Measurements from ENCODE around the gene SLC7A9.
"Not testable (repeated sequence)": the region's sequence is repeated elsewhere in the genome, so short reads cannot be mapped to it uniquely, and the experiment has no call there.

Gene SLC7A9

DNA sequence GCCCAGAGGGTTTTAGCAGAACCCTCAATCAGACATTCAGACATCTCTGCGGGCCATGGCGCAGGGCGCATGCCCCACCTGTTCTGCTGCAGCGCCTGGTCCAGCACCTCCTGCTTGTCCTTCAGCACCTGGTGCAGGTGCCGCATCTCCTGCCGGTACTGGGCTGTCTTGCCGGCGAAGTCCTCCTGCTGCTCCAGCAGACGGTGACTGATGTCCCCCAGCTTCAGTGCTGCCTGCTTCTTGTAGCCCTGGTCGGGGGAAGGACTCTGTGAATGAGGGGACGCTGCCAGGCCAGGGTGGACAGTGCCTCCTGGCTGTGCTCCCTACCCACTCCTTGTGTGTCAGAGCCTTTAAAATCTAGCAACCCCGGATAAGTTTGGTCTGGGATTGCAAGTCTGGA is 12.2 kb upstream of the SLC7A9 start:
- no peak for DNase-seq

DNA sequence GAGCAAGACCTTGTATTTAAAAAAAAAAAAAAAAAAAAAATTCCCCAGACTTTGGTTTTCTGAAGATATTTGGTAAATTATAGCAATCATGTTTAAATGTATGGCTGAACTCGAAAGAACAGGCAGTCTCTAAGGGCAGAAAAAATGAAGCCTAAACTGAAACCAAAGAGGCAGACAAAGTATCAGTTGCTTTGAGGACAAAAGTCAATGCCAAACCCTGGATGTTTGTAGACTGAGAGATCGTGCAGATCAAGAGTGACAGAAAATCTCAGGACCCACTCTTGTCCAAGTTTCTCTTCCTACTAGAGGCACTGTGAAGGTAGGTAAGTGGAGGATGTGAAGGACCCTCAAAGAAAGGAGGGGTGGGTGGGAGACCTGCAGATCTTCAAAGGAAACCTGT is 11.1 kb upstream of the SLC7A9 start:
- no peak for DNase-seq

DNA sequence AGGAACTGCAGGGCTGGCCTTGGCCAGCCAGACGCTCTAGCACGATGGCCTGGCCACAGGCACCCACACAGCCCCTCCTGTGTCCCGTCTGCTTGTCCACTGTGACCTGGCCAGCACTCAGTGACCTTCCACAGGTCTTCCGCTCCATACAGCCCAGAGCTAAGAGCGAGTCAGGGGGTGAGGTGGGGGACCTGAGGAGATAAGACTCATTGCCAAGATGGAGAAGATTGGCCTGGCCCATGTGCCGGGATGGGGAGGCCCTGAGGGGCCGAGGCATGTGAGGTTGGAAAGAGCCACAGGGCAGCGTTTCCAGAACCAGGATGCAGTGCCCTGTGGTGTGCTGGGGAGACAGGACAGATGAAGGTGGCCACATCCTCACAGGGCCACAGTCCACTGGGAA is 10.2 kb upstream of the SLC7A9 start:
- DNase-seq: no peak

DNA sequence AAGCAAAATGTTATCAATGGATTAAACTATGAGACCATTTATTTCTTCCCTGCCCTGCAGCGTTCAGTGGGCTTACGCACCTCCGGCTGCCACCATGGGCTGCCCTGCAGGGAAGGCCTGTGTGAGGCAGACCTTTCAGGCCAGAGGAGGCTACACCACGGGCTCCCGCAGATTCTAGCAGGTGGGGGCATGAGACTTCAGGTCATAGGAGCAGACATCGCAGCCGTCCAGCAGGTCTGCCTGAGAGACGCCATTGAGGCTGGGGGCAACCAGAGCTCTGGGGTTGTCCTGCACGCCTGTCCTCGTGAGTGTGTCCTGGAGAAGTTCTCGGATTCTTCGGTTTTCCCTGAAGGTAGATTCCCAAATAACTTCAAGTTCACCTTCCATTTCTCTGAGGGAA is 9.4 kb upstream of the SLC7A9 start:
- DNase-seq: no peak

DNA sequence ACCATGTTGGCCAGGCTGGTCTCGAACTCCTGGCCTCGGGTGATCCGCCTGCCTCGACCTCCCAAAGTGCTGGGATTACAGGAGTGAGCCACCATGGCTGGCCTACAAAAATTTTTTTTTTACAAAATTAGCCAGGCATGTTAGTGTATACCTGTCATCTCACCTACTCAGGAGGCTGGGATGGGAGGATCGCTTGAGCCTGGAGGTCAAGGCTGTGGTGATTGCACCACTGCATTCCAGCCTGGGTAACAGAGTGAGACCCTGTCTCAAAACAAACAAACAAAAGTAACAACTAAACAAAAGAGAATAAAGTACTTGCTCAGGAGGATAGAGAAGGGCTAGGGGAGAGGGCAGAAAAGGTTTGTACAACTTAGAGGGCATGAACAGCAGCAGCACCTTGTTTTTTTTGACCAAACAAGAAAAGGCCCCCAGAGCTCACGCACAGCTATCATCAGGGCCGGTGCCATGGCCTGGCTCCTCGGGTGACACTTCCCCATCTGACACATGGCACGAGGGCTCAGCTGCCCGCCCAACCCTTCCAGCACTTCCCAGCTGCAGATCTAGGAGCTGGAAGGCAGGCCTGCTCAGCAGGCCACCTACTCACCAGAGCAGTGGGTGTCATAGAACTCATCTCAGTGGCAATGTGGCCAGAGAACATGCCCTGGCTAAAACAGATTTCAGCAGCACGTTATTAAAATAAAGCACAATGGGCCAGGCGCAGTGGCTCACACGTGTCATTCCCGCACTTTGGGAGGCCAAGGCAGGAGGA is 8.6 kb upstream of the SLC7A9 start:
- no peak for DNase-seq

DNA sequence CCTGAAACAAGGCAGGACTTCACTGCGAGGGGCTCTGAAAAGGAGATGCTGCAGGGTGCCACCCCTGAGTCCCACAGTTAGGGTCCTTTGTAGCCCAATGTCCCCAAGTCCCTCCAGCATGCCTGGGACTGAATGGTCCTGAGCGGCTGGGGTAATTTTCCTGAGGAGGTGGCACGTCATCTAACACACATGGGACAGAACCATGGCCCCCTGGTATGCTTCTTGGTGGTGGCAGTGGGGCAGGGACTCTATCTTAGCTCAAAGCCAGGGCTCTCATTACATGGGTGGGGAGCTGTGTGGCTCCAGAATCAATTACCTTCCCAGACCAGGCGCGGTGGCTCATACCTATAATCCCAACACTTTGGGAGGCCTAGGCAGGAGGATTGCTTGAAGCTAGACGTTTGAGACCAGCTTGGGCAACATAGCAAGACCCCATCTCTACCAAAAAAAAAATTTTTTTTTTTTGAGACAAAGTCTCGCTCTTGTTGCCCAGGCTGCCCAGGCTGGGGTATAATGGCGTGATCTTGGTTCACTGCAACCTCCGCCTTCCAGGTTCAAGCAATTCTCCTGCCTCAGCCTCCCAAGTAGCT is 7.9 kb upstream of the SLC7A9 start:
- DNase-seq: no peak

DNA sequence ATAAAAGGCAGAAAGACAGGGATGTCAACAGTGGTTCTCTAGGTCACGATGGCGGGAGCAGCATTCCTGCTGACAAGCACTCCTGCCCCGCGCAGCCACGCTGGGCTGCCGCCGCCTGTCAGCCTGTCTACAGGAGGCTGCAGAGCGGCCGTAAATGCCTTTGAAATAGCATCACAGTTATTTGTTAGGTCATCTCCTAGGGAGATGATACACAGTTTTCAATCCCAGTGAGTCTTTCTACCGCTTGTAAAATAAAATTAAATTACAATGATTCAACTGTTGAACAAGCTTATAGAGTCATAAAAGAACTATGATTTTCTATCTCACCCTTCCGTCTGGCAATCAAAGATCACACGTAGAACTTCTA is 7.3 kb upstream of the SLC7A9 start:
- no peak for DNase-seq

DNA sequence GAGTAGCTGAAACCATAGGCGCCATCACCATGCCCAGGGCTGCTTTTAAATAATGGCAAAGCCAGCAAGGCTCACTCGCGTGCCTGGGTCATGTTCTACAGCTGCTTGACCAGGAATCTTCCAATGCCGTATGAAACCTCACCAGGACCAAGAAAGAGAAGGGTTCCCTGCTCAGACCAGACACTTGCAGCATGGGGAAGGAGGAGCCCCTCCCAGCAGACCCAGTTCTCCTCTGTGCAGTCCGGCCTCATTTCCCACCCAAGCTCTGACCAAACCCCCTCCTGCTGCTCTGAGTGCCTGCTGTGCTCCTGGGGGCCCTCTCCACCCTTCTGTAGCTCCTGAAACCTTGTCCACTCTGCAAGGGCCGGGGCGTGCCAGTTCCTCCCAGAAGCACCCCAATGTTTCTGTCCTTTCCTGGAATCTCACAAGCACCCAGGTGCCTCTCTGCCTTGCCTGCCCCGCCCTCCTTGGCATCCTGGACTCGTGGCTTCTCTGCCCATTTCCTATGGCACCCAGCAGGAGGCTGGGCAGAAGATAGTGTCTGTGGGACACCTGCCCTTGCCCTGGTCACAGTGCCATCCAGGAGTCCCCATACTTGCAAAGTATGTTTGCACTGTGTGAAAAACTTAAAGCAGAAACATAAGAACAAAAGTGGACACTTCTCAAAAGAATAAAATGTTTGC is 6.8 kb upstream of the SLC7A9 start:
- no peak for DNase-seq

DNA sequence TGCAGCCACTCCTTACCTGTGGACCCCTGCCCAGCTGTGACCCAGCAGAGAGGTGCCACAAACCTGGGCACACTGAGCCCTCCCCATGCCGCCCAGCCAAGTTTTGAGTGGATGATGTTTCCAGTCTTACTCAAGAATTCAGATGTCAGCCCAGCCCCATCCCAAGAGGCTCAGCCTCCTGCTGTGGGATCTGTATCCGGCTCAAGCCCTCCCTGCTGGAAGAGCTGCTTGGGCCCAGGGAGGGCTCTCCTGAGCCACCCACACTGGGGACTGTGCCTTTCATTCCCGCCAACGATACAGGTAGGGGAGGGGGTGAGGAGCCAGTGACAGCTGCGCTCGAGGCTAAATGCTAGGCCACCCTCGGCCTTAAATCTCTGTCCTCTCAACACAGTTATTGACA is 5.9 kb upstream of the SLC7A9 start:
- no peak for DNase-seq

DNA sequence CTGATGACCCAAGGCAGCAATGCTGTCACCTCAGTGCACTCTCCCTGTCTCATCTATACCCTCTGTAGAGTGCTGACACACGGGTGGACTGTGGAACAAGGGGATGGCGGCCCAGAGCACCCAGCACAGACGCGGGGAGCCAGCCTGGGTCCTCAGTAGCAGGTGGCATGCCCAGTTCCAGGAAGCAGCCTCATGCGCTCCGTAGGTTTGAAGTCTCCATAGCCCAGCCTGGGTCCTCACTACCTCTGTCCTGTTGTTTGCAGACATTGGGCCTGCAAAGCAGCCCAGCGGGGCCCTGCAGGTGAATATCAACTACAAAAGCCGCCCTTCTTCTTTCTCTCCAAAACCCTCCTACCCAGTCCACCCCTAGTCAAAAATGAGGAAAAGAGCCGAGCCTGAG is 5.0 kb upstream of the SLC7A9 start:
- DNase-seq: no peak

DNA sequence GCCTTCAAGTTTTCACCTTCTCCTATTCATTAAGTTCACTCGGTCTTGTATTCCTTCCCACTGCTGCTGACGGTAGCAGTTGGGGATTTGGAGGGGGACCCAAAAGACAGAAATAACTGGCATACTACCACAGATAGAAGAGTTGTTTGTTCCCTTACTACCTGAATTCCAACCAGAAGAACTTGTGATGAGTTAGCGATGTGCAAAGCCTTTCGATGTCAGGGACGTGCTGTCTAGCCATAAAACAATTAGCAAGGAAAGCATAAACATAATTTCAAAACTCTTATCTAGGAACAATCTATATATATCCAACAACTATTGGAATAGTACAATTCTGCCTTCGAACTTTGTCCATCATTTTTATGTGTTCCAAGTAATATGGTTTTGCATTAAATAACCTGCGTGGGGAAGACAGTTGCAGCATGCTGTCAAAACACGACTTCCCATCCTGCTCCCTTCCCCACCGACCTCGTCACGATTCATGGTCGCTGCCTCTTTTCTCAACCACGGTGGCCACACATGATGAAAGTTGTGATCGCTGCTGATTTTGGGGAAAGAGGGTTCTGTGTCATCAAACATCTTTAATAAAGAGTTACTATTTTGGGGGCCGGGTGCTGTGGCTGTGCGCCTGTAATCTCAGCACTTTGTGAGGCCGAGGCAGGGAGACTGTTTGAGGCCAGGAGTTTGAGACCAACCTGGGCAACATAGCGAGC is 3.8 kb upstream of the SLC7A9 start:
- no peak for DNase-seq

DNA sequence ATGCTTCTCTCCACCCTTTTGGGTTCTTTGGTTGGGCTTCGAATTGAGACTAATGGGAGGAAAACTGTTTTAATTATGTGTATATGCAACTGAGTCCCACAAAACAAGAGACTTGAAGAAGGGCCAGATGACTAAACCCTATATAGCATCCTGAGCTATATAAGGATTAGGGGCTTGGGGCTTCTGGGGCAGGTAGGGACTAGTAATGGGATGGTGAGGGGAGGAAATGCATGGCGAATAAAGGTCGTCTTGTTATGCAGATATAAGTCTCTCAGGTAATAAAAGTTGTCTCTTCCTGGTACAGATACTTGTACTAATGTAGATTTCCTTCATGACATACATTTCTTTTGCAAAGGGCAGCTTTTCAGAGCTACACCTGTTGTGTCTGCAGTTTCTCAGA is 2.8 kb upstream of the SLC7A9 start:
- DNase-seq: no peak

DNA sequence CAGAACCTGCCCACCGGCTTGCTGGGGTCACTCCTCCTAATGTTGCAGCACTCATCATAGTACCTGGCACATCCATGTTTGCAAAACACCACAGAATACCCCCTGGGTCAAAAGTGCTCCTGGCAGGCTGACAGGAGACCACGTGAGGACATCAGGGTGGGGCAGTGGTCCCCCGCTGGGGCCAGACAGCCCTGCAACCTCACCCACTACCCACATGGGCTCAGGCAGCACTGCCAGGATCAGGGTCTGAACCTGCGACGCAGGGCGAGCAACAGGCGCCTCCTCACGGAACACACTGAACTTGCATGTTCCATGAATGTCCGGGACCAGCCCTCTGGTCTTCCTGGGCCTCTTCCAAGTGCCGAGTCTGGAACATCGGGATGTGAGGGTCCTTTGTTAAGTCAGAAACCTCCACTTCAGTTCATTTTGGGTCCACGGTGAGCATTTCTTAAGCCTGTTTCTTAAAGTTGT is 1.4 kb upstream of the SLC7A9 start:
- DNase-seq: no peak

DNA sequence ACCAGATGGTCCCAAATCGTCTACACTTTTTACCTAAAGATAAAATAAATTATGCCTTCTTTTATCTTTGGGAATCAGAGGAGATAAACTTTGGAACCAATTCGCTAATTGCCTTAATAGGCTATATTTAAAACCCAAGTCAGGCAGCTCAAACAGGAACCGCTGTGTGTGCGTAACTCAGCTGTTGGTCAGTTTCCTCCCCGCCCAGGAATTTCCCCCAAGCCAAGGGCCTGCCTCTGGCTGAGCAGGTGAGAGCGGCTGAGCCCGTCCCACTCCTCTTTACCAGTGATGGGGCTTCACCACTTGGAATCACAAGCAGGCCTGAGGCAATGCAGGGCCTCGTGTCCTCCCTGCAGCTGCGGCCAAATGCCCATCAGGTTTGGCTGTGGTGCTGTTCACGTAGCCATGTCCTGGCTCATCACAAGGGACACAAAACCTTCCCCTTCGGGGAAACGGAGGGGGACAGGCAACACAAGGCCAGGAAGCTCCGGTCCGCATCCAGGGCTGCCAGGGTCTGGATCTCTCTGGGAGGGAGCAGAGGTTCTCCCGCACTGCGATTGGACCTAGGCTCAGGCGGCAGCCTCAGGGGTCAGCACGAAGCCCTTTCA is 503 bp upstream of the SLC7A9 start:
- DNase-seq: no peak

DNA sequence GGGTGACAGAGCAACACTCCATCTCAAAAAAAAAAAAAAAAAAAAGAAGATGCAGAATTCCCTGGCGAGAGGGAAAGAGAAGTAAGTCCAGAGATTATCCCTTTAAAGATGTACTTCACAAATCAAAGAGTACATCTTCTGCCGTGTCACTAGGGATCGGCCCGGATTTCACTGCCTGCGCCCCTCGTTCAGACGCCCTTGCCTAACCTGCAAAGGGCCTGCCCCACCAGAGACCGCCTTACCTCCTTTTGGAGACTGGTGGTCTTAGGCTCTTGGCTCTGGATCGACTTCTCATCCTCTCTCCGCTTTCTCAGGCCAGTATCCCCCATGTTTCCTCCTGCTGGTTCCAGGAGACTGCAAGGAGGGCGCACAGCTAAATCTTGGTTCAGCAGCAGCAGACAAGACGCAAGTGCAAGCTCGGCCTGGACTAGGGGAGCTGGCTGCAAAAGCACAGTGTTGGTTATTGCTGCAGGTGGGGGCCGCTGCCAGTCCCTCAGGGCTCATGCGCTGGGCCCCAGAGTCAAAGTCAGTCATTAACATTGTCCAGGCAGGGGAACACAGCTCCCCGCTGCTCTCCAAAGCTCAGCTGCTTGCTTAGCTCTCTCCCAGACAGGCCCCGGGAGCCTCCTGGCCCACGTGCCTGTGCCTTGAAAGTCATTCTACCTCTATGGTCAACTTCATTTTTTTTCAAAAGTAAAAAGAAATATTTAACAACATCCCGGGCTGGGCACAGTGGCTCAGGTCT is 1.2 kb downstream of the SLC7A9 start:
- no peak for DNase-seq

DNA sequence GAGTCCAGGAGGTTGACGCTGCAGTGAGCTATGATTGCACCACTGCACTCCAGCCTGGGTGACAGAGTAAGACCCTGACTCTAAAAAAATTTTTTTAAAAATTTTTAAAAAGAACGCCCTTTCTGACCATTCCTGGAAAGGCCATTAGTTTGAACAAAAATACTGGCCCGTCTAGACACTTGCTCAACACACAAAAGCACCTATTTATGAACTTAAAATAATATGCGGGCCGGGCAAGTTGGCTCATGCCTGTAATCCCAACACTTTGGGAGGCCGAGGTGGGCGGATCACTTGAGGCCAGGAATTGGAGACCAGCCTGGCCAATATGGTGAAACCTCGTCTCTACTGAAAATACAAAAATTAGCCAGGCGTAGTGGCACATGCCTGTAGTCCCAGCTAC is 2.1 kb downstream of the SLC7A9 start:
- not testable (repeated sequence) for DNase-seq

DNA sequence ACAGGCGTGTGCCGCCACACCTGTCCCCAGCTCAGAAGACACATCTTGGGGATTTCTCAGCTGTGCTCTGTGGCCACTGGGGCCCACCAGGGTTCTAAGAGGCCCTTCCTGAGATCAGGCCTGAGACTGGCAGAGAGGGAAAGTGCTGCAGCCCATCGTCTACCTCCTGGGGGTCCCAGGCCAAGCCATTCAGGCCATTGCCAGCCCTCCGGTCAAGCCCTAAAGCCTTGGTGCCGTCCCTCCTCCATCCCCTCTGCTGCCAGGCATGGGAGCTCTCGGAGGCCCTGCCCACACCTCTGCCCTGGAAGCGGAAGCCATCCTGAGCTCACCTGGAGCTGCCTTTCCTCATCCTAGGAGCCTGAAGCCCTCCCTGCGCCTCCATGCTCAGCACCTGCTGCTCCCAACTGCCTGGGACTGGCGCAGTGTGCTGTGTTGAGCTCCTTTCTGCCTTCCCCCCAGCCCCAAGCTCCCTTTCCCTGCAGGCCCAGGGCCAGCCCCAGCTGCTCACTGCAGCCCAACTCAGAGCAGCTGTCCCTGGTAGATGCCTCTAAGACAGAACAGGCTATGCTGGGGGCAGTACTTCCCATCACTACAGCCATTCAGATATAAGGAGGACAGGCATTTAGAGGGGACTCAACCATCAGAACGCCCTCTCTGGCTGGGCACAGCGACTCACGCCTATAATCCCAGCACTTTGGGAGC is 2.9 kb downstream of the SLC7A9 start:
- no peak for DNase-seq

DNA sequence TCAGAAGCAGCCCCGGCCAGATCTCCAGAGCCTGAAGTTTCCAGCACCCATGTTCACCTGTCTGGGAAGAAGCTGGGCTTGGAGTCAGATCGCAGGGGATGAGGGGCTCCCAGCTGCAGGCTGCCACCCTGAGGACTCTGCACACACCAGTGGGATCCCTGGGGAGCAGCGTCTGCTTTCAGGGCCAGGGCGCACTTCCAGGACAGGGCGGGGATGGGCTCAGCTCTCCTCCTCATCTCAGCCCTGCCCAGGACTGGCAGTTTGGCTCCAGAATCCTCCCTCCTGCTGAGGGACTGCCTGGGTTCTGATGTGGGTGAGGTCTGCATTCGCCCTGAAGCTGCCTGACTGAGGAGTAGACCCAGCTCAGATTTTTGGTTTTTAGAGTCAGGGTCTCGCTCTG is 3.5 kb downstream of the SLC7A9 start:
- no peak for DNase-seq

DNA sequence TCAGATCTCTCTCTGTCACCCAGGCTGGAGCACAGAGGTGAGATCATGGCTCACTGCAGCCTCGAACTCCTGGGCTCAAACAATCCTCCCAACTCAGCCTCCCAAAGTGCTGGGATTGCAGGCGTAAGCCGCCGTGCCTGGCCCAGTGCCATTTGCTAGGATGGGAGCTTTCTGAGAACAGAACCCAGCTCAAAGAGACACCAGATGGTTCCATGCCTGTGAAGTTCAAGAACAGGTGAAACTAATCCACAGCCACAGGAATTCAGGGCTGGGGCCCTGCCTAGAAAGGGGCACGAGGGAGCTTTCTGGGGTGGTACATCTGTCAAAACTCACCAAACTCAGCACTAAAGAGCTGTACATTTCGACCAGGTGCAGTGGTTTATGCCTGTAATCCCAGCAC is 4.2 kb downstream of the SLC7A9 start:
- DNase-seq: no peak

DNA sequence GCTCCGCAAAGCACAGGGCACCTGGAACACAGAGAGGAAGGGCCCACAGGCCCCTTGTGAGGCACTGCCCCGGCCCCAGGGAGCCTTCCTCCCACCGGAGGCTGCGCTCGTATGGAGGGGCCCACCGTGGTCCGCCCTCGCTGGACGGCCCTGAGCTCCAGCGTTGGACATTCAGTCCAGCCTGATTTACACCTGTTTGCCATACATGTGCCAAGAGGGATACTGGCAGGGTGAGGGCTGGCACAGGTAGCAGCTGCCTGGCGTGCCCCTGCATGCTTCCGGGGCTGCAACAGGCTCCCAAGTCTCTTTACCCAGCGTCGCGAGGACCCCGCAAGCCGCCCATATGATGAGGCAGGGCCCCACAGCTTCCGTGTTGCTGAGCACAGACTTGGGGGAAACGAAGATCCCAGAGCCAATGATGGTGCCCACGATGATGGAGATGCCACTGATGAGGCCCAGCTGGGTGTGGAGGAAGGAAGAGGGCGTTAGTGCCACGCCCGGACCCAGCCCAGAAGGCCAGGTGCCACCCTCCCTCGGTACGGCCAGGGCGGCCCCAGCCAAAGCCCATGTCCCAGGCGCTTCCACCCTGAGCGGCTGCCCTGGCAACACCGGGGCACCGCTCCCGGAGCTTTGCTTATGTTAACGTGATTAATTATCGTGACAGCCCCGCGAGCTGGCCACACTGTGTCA is 5.1 kb downstream of the SLC7A9 start:
- DNase-seq: no peak

DNA sequence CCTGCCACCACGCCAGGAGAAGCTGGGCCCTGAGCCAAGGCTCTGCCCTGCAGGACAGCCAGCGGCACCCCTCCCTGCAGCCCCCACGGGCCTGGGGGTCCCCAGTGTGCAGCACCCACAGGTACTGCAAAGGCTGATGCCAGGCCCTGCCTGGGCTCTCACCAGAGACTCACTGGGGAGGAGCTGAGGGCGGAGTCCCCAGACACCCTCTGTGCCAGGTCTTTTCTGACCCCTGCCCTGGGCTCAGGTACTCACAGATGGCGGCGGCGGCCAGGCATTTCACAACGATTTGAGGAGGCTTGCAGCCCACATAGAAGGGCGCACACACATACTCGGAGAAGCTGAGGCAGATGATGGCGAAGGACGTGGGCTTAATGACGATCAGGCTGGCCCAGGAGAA is 5.7 kb downstream of the SLC7A9 start:
- DNase-seq: no peak

All from DMS79 (cell line).